ENCODE data around the gene TBC1D32.

- no peak for TF ChIP-seq CTCF (IDR thresholded peaks at IDR 0.05; ENCODE audit: insufficient read depth, low read length)
- no peak for TF ChIP-seq REST (IDR thresholded peaks at IDR 0.05; ENCODE audit: insufficient replicate concordance, low read depth)
- TF ChIP-seq POLR2AphosphoS5 (IDR thresholded peaks at IDR 0.05; ENCODE audit: low read depth): no peak
- TF ChIP-seq SPI1 (IDR thresholded peaks at IDR 0.05; ENCODE audit: borderline replicate concordance, low read depth): no peak
- no peak for TF ChIP-seq GABPA (IDR thresholded peaks at IDR 0.05; ENCODE audit: low read depth)
These were observed 111.6 kb downstream of the TBC1D32 start for GRCh38 chr6:121222656-121223055.
